ENCODE results near the gene RCAN3. TPM values are rescaled to one million over a fixed set of nuclear protein-coding genes. Genes with fewer than 3 reads are reported as not detected.

RCAN3 gene
- total and polyA plus RNA-seq, 7 donors, result 0.31 to 3.0 (median 0.96) TPM

GRCh38 chr1:24570265-24571125 is 67.9 kb downstream of the RCAN3 start:
- H3K4me3 ChIP-seq, result no peak overlapping the region
- H3K27me3 ChIP-seq (ENCODE audit: insufficient read depth in 3 of 3, low read length in 2 of 3), result no peaks in the 10 kb centered on the region
- H3K36me3 ChIP-seq (ENCODE audit: insufficient read depth in 1 of 2, low read depth in 1 of 2), result no peaks in the 10 kb centered on the region
- WGBS, 3 donors, result 71 to 75% (median 74%) methylated on average over 10 of the region's 10 CpGs
- H3K27ac ChIP-seq, result no peak overlapping the region
- intact Hi-C loops (cut with DNase I), result no loop called here
- no peak for ATAC-seq
- TF ChIP-seq CTCF (IDR thresholded peaks at IDR 0.05), result no peak
- no peak for DNase-seq
- no peaks in the 10 kb centered on the region for H3K9me3 ChIP-seq
- no peaks in the 10 kb centered on the region for H3K4me1 ChIP-seq

GRCh38 chr1:24572301-24572700 is 69.7 kb downstream of the RCAN3 start:
- H3K9me3 ChIP-seq, result no peaks in the 10 kb centered on the region
- 72 to 78% (median 75%) methylated on average over 8 to 9 of the region's 9 CpGs for WGBS, 3 donors
- intact Hi-C loops (cut with DNase I), result no loop called here
- H3K27me3 ChIP-seq (ENCODE audit: insufficient read depth in 3 of 3, low read length in 2 of 3), result no peaks in the 10 kb centered on the region
- DNase-seq, result no peak
- ATAC-seq, result no peak
- H3K4me3 ChIP-seq, result no peak overlapping the region
- no peak for TF ChIP-seq CTCF (IDR thresholded peaks at IDR 0.05)
- H3K4me1 ChIP-seq, result no peaks in the 10 kb centered on the region
- no peak overlapping the region for H3K27ac ChIP-seq
- no peaks in the 10 kb centered on the region for H3K36me3 ChIP-seq (ENCODE audit: insufficient read depth in 1 of 2, low read depth in 1 of 2)

GRCh38 chr1:24575905-24576587 is 73.4 kb downstream of the RCAN3 start:
- intact Hi-C loops (cut with DNase I), result no loop called here

GRCh38 chr1:24578846-24579245 is 76.2 kb downstream of the RCAN3 start:
- no peaks in the 10 kb centered on the region for H3K36me3 ChIP-seq (ENCODE audit: insufficient read depth in 1 of 2, low read depth in 1 of 2)
- H3K4me3 ChIP-seq, result no peak overlapping the region
- no peak for ATAC-seq
- H3K9me3 ChIP-seq, result no peaks in the 10 kb centered on the region
- H3K27ac ChIP-seq, result no peak overlapping the region
- DNase-seq, result no peak
- intact Hi-C loops (cut with DNase I), result no loop called here
- H3K4me1 ChIP-seq, result no peaks in the 10 kb centered on the region
- no peak for TF ChIP-seq CTCF (IDR thresholded peaks at IDR 0.05)
- 80 to 91% (median 89%) methylated on average over 7 of the region's 7 CpGs for WGBS, 3 donors
- no peaks in the 10 kb centered on the region for H3K27me3 ChIP-seq (ENCODE audit: insufficient read depth in 3 of 3, low read length in 2 of 3)

More at GRCh38 chr1:24575905-24576587, 73.4 kb downstream of the RCAN3 start:
- Histone ChIP-seq H3K36me3 (ENCODE audit: insufficient read depth in 1 of 2, low read depth in 1 of 2) (no peaks in the 10 kb centered on the region), H3K27ac (no peak overlapping the region), H3K4me1 (no peaks in the 10 kb centered on the region), H3K27me3 (ENCODE audit: insufficient read depth in 3 of 3, low read length in 2 of 3) (no peaks in the 10 kb centered on the region), H3K9me3 (no peaks in the 10 kb centered on the region), H3K4me3 (no peak overlapping the region)
- DNase-seq (no peak), ATAC-seq (no peak)
- WGBS, 3 donors, result 35 to 45% (median 39%) methylated on average over 14 of the region's 14 CpGs
- TF ChIP-seq CTCF (IDR thresholded peaks at IDR 0.05), result no peak

Data from psoas muscle (tissue), 8 donors.